D721Med (cell line): Measurements from ENCODE around the gene HORMAD1.
"Not testable (repeated sequence)": the region's sequence is repeated elsewhere in the genome, so short reads cannot be mapped to it uniquely, and the experiment has no call there.

Experiments
- DNase-seq: peaks from one replicate; pipeline ENCODE4 v3.0.0; 2011; ENCODE audit warnings: low spot score; ENCODE audit not compliant: insufficient read length
- FAIRE-seq: peaks from 2 replicates; lab custom pipeline; 2011; peaks lifted over from hg19 to GRCh38; lab: Jason Lieb, UNC
- CTCF ChIP-seq: IDR thresholded peaks from 2 replicates; pipeline ENCODE4 v1.5.1; 2012; ENCODE audit warnings: mild to moderate bottlenecking, control low read depth; ENCODE audit not compliant: insufficient read depth; ENCODE audit errors: missing control alignments

The HORMAD1 gene

GRCh38 chr1:150724336-150724735 lies 3.6 kb upstream of the HORMAD1 start:
- DNase-seq (no peak), FAIRE-seq (no peak)
- no peak for TF ChIP-seq CTCF

DNA sequence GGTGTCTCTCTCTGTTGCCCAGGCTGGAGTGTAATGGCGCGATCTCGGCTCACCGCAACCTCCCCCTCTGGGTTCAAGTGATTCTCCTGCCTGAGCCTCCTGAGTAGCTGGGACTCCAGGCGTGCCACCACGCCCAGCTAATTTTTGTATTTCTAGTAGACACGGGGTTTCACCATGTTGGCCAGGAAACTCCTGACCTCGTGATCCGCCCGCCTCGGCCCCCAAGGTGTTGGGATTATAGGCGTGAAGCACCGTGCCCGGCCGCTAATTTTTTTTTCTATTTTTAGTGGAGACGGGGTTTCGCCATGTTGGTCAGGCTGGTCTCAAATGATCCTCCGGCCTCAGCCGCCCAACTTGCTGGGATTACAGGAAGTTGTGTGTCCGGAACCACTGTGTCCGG lies 597 bp downstream of the HORMAD1 start:
- FAIRE-seq (no peak), DNase-seq (no peak)
- no peak for TF ChIP-seq CTCF

- DNase-seq (no peak), FAIRE-seq (no peak)
- TF ChIP-seq CTCF, result no peak
Measured at GRCh38 chr1:150718225-150718891, 2.3 kb downstream of the HORMAD1 start.

DNA sequence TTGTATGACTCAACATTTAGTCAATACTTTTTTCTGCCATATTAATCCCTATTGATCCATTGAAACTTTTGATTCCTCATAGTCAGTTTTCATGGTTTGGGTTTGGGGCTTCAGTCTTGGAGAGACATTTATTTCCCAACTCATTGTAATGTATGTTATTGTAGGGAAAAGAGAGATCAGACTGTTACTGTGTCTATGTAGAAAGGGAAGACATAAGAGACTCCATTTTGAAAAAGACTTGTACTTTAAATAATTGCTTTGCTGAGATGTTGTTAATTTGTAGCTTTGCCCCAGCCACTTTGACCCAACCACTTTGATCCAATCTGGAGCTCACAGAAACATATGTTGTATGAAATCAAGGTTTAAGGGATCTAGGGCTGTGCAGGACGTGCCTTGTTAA lies 11.7 kb downstream of the HORMAD1 start:
- DNase-seq, result not testable (repeated sequence)
- peak; percentile 21 for FAIRE-seq

DNA sequence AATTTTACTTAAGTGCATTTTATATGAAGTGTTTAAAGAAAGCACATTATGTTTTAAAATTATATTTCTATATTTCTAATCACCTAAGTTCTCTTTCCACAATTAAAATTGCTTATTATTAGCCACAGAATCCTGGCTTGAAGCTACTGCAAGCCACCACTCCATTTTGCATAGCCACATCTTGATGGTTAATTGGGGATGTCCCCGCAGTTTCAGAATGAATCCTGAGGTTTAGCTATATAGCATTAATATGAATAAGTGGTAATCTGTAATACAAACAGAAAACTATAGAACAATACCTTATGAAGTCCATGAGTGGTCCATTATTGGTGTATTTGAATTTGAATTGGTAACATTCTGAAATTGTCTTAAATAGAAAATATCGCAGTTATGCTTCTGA lies 12.1 kb downstream of the HORMAD1 start:
- FAIRE-seq, result no peak
- no peak for DNase-seq
- TF ChIP-seq CTCF, result no peak

DNA sequence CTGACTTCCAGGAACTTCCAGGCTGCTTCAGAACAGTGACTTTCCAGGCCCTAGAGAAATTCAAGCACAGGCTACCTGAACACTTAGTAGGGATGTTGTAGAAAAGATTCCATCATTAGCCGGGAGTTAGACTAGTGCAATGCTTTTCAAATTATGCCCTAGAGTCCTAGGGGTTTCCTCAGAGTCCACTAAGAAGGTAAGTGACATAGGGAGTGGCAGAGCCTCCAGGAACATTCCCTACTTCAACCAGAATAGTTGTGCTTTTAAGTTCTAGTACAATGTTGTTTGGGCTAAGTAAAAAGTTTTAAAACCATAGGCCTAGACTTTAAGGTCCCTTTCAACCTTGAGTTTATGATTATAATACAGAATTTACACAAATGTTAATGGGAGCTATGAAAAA lies 14.6 kb downstream of the HORMAD1 start:
- FAIRE-seq, result no peak
- DNase-seq, result no peak
- no peak for TF ChIP-seq CTCF

DNA sequence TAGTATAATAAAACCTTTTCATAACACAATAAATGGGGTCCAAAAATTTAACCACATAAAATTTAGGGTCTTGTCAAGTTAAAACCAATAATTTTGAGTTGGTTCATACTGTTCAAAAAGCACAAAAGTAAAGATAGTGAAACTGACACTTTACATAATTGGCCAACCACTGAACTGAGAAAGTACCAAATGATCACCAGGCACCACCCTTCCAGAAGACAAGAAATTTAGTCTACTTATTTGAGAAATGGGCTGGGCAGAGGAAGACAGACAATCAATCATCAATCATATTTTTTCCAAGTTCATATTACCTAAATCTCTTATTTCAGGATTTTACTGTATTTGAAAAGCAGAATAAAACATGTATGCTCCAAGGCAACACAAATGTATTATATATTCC lies 17.3 kb downstream of the HORMAD1 start:
- FAIRE-seq, result no peak
- no peak for TF ChIP-seq CTCF
- no peak for DNase-seq
